T-cell (primary cell): ENCODE results near the gene RAB38. TPM values are rescaled to one million over a fixed set of nuclear protein-coding genes. Genes with fewer than 3 reads are reported as not detected.
A peak's percentile ranks its signal among the peaks of the same experiment; 100 is the strongest.

Experiments
- ATAC-seq, 4 experiments: fragments of 200-7000 bp in 3 of 4; fragments of 150-1000 bp in 1 of 4; cut with Tn5 transposase; replicated peaks in 1 of 4; 1 replicate in 3 of 4; 2 replicates in 1 of 4; pipeline ENCODE4 v1.10.0; 2021; ENCODE audit warnings: moderate library complexity in 3 of 4, mild to moderate bottlenecking in 2 of 4, moderate number of reproducible peaks in 1 of 4
- CTCF ChIA-PET, 2 donors: fragments of 300-600 bp; sonication (Branson Sonifier 250); formaldehyde crosslinking; loops; one replicate each; lab custom pipeline; 2022; ENCODE audit warnings: antibody characterized with exemption in 2 of 2; lab: Charles Lee
- POLR2A ChIA-PET, 2 donors: fragments of 300-600 bp; sonication (Branson Sonifier 250); formaldehyde crosslinking; loops; one replicate each; lab custom pipeline; 2022; ENCODE audit warnings: antibody characterized with exemption in 2 of 2; lab: Charles Lee
- DNase-seq, 35 experiments: peaks; one replicate each; pipeline versions ENCODE4 v3.0.0 to v3.0.0-alpha.2; 2013 to 2023
- H3K27ac ChIP-seq: one replicate; pipeline ENCODE4 v1.5.1; 2013; ENCODE audit warnings: low read length
- H3K27me3 ChIP-seq, 2 experiments: replicated peaks in 1 of 2; 1 replicate in 1 of 2; 2 replicates in 1 of 2; pipeline versions ENCODE4 v1.6.1 to v1.7.0; 2013; ENCODE audit warnings: low read length in 1 of 2, mixed read lengths in 1 of 2; ENCODE audit not compliant: control insufficient read depth in 2 of 2, insufficient read depth in 2 of 2; ENCODE audit errors: extremely low read depth in 1 of 2
- H3K36me3 ChIP-seq, 2 donors: 1 replicate in 1 of 2; 2 replicates in 1 of 2; pipeline versions ENCODE4 v1.6.1 to v1.7.0; 2013; ENCODE audit warnings: low read length in 1 of 2; ENCODE audit not compliant: control insufficient read depth in 2 of 2, insufficient read depth in 1 of 2; ENCODE audit errors: extremely low read depth in 1 of 2
- H3K4me1 ChIP-seq, 2 experiments: 1 replicate in 1 of 2; 2 replicates in 1 of 2; pipeline versions ENCODE4 v1.6.1 to v1.7.0; 2013; ENCODE audit warnings: low read length in 2 of 2, mixed read lengths in 1 of 2; ENCODE audit not compliant: insufficient read depth in 2 of 2, control insufficient read depth in 1 of 2; ENCODE audit errors: extremely low read depth in 1 of 2
- H3K4me3 ChIP-seq, 2 donors: 1 replicate in 1 of 2; 2 replicates in 1 of 2; pipeline versions ENCODE4 v1.5.1 to v1.7.0; 2013; ENCODE audit warnings: mild to moderate bottlenecking in 2 of 2, low read length in 1 of 2, moderate library complexity in 1 of 2; ENCODE audit not compliant: control insufficient read depth in 1 of 2; ENCODE audit errors: extremely low read depth in 1 of 2
- H3K9me3 ChIP-seq: 2 replicates; pipeline ENCODE4 v1.7.0; 2013
- H3K27ac Mint-ChIP-seq, 2 donors: one replicate each; pipeline ENCODE4 v1.8.0; 2020 to 2021; ENCODE audit warnings: mild to moderate bottlenecking in 2 of 2, mixed read lengths in 2 of 2
- H3K27me3 Mint-ChIP-seq, 2 donors: one replicate each; pipeline ENCODE4 v1.8.0; 2021 to 2022; ENCODE audit warnings: mixed read lengths in 2 of 2
- H3K36me3 Mint-ChIP-seq: one replicate; pipeline ENCODE4 v1.8.0; 2021; ENCODE audit warnings: mixed read lengths
- H3K4me1 Mint-ChIP-seq, 3 donors: one replicate each; pipeline ENCODE4 v1.8.0; 2020 to 2022; ENCODE audit warnings: mixed read lengths in 3 of 3, mild to moderate bottlenecking in 1 of 3
- H3K4me3 Mint-ChIP-seq, 3 donors: one replicate each; pipeline ENCODE4 v1.8.0; 2020 to 2022; ENCODE audit warnings: mild to moderate bottlenecking in 3 of 3, mixed read lengths in 3 of 3, moderate library complexity in 3 of 3
- H3K9me3 Mint-ChIP-seq, 3 donors: one replicate each; pipeline ENCODE4 v1.8.0; 2020 to 2022; ENCODE audit warnings: mixed read lengths in 3 of 3
- WGBS: methylation state at CpG from one replicate; pipeline ENCODE4 v1.1.5; 2013; ENCODE audit warnings: missing lambda C conversion rate; ENCODE audit not compliant: insufficient coverage; 5-methylcytosine and 5-hydroxymethylcytosine counted together
- total RNA-seq, 35 experiments: library from RNA in 6 of 35; stranded (reverse) in 6 of 35; fragments of 120-200 nt in 1 of 35; gene quantifications; one replicate each; pipeline versions ENCODE4 v1.2.1 to v1.2.4 and lab custom pipeline; 2013 to 2026

Gene RAB38
- total RNA-seq, 5 donors from 2014 or later (not counting 1 experiment from before 2014, with no cell fraction given): 0.20 to 0.98 (median 0.57) TPM

- peak in 1 of 4 experiments; percentile 30 for ATAC-seq
- H3K36me3 Mint-ChIP-seq: no peaks in the 10 kb centered on the region
- no peaks in the 10 kb centered on the region for H3K9me3 Mint-ChIP-seq
- Histone ChIP-seq H3K4me1 (peaks cover 0 to 12% of the 10 kb centered on the region in 2 experiments), H3K27ac (no peak overlapping the region), H3K9me3 (no peaks in the 10 kb centered on the region), H3K4me3 (no peak overlapping the region), H3K27me3 (peaks cover 0 to 8% of the 10 kb centered on the region in 2 experiments), H3K36me3 (no peaks in the 10 kb centered on the region)
- 33% methylated on average over 6 of the region's 15 CpGs for WGBS
- H3K27ac Mint-ChIP-seq: no peak overlapping the region
- CTCF ChIA-PET: interaction anchor here in 1 of 2 donors (0.7 kb wide), 1 partner anchor 721 kb away, joined by 3 read pairs; no protein-coding TSS in a partner anchor
- H3K27me3 Mint-ChIP-seq: peaks cover 6 to 7% of the 10 kb centered on the region in 2 donors
- no peak for DNase-seq
- H3K4me1 Mint-ChIP-seq: peaks cover 5 to 23% (median 16%) of the 10 kb centered on the region in 3 donors
- peak overlapping the region in 2 of 3 donors; percentile 13 to 21 for H3K4me3 Mint-ChIP-seq
- POLR2A ChIA-PET: interaction anchor here in 1 of 2 donors (0.6 kb wide), 1 partner anchor 320 kb away, joined by 3 read pairs; no protein-coding TSS in a partner anchor
Observed at GRCh38 chr11:88175569-88176075, 379 bp upstream of the RAB38 start.

- Histone ChIP-seq H3K36me3 (no peaks in the 10 kb centered on the region), H3K4me1 (peaks cover 0 to 11% of the 10 kb centered on the region in 2 experiments), H3K9me3 (no peaks in the 10 kb centered on the region), H3K4me3 (no peak overlapping the region), H3K27ac (no peak overlapping the region), H3K27me3 (peaks cover 0 to 8% of the 10 kb centered on the region in 2 experiments)
- Mint-ChIP-seq H3K4me1 (peaks cover 5 to 19% (median 11%) of the 10 kb centered on the region in 3 donors), H3K27ac (no peak overlapping the region), H3K4me3 (peak overlapping the region in 2 of 3 donors; percentile 66 to 74), H3K36me3 (no peaks in the 10 kb centered on the region), H3K27me3 (peaks cover 3 to 6% of the 10 kb centered on the region in 2 donors), H3K9me3 (no peaks in the 10 kb centered on the region)
- DNase-seq (no peak), ATAC-seq (no peak)
- 50% methylated on average over 1 of the region's 3 CpGs for WGBS
- CTCF ChIA-PET: interaction anchor here in 1 of 2 donors (0.7 kb wide), 1 partner anchor 796 kb away, joined by 5 read pairs; no protein-coding TSS in a partner anchor
- POLR2A ChIA-PET: no interaction called here
Observed at GRCh38 chr11:88173956-88174355, 1.3 kb downstream of the RAB38 start.

- 100% methylated on average over 2 of the region's 2 CpGs for WGBS
- no peaks in the 10 kb centered on the region for H3K36me3 Mint-ChIP-seq
- no peaks in the 10 kb centered on the region for H3K36me3 ChIP-seq
- H3K27me3 Mint-ChIP-seq: peaks cover 3 to 6% of the 10 kb centered on the region in 2 donors
- peaks cover 5 to 15% (median 10%) of the 10 kb centered on the region in 3 donors for H3K4me1 Mint-ChIP-seq
- DNase-seq: no peak
- H3K27ac ChIP-seq: no peak overlapping the region
- H3K4me1 ChIP-seq: peaks cover 0 to 8% of the 10 kb centered on the region in 2 experiments
- H3K4me3 Mint-ChIP-seq: no peak overlapping the region
- ATAC-seq: no peak
- POLR2A ChIA-PET: no interaction called here
- H3K27me3 ChIP-seq: peaks cover 0 to 8% of the 10 kb centered on the region in 2 experiments
- no peaks in the 10 kb centered on the region for H3K9me3 Mint-ChIP-seq
- no peaks in the 10 kb centered on the region for H3K9me3 ChIP-seq
- no peak overlapping the region for H3K4me3 ChIP-seq
- H3K27ac Mint-ChIP-seq: no peak overlapping the region
- CTCF ChIA-PET: no interaction called here
Observed at GRCh38 chr11:88171982-88172381, 3.3 kb downstream of the RAB38 start.

- Mint-ChIP-seq H3K36me3 (no peaks in the 10 kb centered on the region), H3K4me1 (peaks cover 5 to 13% (median 10%) of the 10 kb centered on the region in 3 donors), H3K9me3 (no peaks in the 10 kb centered on the region), H3K27me3 (peaks cover 3 to 6% of the 10 kb centered on the region in 2 donors), H3K27ac (no peak overlapping the region), H3K4me3 (no peak overlapping the region)
- ChIA-PET CTCF (no interaction called here), POLR2A (interaction anchor here in 1 of 2 donors (0.6 kb wide), 1 partner anchor 1424 kb away, joined by 3 read pairs; no protein-coding TSS in a partner anchor)
- Histone ChIP-seq H3K27ac (no peak overlapping the region), H3K9me3 (no peaks in the 10 kb centered on the region), H3K27me3 (peaks cover 0 to 8% of the 10 kb centered on the region in 2 experiments), H3K36me3 (no peaks in the 10 kb centered on the region), H3K4me3 (no peak overlapping the region), H3K4me1 (peaks cover 0 to 8% of the 10 kb centered on the region in 2 experiments)
- no peak for ATAC-seq
- WGBS: no CpG with 5 or more reads among the region's 2 CpGs
- no peak for DNase-seq
Observed at GRCh38 chr11:88170673-88171072, 4.6 kb downstream of the RAB38 start.

GRCh38 chr11:88169881-88170280 is 5.4 kb downstream of the RAB38 start:
- peaks cover 0 to 4% of the 10 kb centered on the region in 2 experiments for H3K4me1 ChIP-seq

GRCh38 chr11:88169471-88169870 is 5.8 kb downstream of the RAB38 start:
- H3K4me1 Mint-ChIP-seq: peaks cover 3 to 5% (median 3%) of the 10 kb centered on the region in 3 donors
- POLR2A ChIA-PET: no interaction called here
- no peaks in the 10 kb centered on the region for H3K36me3 Mint-ChIP-seq
- Histone ChIP-seq H3K4me3 (no peak overlapping the region), H3K4me1 (no peaks in the 10 kb centered on the region), H3K9me3 (no peaks in the 10 kb centered on the region), H3K27me3 (no peaks in the 10 kb centered on the region), H3K36me3 (no peaks in the 10 kb centered on the region), H3K27ac (no peak overlapping the region)
- no peak for ATAC-seq
- H3K9me3 Mint-ChIP-seq: no peaks in the 10 kb centered on the region
- 40% methylated on average over 1 of the region's 2 CpGs for WGBS
- peaks cover 2 to 3% of the 10 kb centered on the region in 2 donors for H3K27me3 Mint-ChIP-seq
- H3K4me3 Mint-ChIP-seq: no peak overlapping the region
- no peak overlapping the region for H3K27ac Mint-ChIP-seq
- CTCF ChIA-PET: interaction anchor here in 1 of 2 donors (1.0 kb wide), 1 partner anchor 372 kb away, joined by 4 read pairs; no protein-coding TSS in a partner anchor
- no peak for DNase-seq

More at GRCh38 chr11:88169881-88170280, 5.4 kb downstream of the RAB38 start:
- H3K36me3 ChIP-seq: no peaks in the 10 kb centered on the region
- H3K9me3 Mint-ChIP-seq: no peaks in the 10 kb centered on the region
- H3K9me3 ChIP-seq: no peaks in the 10 kb centered on the region
- H3K27me3 Mint-ChIP-seq: peaks cover 3 to 6% of the 10 kb centered on the region in 2 donors
- 92% methylated on average over 2 of the region's 4 CpGs for WGBS
- H3K4me3 Mint-ChIP-seq: no peak overlapping the region
- no peak for ATAC-seq
- H3K27ac ChIP-seq: no peak overlapping the region
- ChIA-PET POLR2A (interaction anchor here in 1 of 2 donors (0.6 kb wide), 1 partner anchor 1423 kb away, joined by 3 read pairs; no protein-coding TSS in a partner anchor), CTCF (interaction anchor here in 1 of 2 donors (1.0 kb wide), 1 partner anchor 372 kb away, joined by 4 read pairs; no protein-coding TSS in a partner anchor)
- H3K27me3 ChIP-seq: peaks cover 0 to 4% of the 10 kb centered on the region in 2 experiments
- H3K36me3 Mint-ChIP-seq: no peaks in the 10 kb centered on the region
- no peak for DNase-seq
- H3K27ac Mint-ChIP-seq: no peak overlapping the region
- no peak overlapping the region for H3K4me3 ChIP-seq
- peaks cover 5 to 9% (median 7%) of the 10 kb centered on the region in 3 donors for H3K4me1 Mint-ChIP-seq
